Measurements from ENCODE around the gene NLRP5. TPM values are rescaled to one million over a fixed set of nuclear protein-coding genes. Genes with fewer than 3 reads are reported as not detected.

Gene NLRP5
- total RNA-seq, 1 experiment from 2014 or later, result 0.24 TPM

DNA sequence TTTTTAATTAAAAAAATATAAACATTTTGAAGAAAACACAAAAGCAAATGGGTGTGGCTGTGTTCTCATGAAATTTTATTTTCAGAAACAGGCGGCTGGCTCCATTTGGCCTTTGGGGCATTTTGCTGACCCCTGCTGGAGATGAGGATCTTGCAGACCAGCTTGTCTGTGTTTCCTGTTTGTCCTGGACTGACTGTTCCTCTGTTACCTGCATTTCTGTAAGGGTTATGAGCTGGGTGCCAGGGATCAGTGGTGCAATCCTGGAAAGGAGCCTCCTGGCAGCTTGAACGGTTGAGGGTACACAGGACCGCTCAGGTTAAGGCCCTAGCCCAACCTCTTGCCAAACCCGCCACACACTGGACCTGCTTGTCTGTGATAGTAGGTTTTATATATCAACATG lies 84.6 kb downstream of the NLRP5 start:
- DNase-seq (ENCODE audit: low spot score), result no peak

DNA sequence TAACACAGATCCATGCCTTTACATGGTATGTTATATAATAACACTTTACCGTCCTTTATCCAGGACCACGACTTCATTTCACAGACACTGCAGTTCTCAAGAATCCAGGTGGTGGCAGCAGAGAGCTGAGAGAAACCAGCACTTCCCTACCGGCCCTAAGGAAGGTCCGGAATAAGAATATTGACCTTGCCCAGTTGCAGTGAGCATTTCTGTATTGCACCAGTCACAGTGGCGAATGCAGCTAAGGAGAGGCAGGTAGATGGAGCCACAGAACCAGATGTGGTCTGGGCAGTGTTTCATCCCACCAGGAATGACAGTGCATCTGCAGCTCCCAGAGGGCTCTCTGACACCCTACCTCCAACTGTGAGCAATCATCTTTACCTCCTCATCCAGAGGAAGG lies 89.9 kb downstream of the NLRP5 start:
- peak; percentile 68 for DNase-seq (ENCODE audit: low spot score)

DNA sequence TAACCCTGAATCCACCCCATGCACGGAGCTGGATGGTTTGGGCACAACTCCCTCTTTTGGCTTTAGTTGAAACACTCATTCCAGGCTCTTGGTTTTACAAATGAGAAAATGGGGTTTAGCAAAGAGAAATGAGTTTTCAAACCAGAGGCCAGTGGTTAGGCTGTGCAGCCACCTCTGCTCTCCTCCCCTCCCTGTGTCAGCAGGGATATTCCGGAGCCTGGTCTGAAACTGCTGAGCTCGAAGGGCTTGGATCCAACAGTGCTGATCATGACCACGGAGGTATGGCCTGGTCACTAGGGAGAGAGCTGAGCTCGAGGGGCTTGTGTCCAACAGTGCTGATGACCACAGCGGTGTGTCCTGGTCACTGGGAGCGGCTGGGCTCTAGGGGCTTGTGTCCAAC lies 93.0 kb downstream of the NLRP5 start:
- DNase-seq (ENCODE audit: low spot score), result no peak

DNA sequence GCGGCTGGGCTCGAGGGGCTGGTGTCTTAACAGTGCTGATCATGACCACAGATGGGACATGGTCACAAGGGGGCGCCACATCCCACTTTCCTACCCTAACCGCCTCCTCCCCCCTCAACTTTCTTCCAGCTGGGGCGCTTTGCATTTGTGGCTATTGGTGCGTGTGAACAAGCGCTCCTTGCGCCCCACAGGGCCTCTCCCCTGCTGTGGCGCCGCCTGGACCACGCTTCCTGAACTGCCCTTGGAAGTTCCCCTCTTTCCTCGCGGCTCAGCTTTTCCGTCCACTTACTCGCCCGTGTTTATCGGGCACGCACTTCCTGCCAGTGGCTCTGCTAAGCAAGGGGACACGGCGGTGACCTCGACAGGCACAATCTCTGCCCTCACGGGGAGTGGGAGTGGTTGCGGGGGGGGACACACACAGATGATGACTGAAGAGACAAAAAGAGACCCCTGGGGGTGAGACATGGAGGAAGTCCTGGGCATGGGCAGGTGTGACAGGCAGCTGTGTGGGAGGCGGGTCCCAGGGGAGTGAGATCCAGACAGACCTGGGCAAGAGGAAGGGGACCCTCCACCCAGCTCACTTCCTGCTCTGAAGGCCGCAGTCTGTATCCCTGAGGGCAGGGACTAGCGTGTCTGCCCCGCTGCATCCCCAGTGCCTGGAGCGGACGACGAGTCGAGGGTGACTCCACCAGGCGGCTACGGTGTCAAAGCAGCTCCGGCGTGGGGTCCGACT lies 94.3 kb downstream of the NLRP5 start:
- peak; percentile 51 for DNase-seq (ENCODE audit: low spot score)

- no peak for DNase-seq (ENCODE audit: low spot score)
These were observed 97.1 kb downstream of the NLRP5 start for GRCh38 chr19:56083668-56084067.

DNA sequence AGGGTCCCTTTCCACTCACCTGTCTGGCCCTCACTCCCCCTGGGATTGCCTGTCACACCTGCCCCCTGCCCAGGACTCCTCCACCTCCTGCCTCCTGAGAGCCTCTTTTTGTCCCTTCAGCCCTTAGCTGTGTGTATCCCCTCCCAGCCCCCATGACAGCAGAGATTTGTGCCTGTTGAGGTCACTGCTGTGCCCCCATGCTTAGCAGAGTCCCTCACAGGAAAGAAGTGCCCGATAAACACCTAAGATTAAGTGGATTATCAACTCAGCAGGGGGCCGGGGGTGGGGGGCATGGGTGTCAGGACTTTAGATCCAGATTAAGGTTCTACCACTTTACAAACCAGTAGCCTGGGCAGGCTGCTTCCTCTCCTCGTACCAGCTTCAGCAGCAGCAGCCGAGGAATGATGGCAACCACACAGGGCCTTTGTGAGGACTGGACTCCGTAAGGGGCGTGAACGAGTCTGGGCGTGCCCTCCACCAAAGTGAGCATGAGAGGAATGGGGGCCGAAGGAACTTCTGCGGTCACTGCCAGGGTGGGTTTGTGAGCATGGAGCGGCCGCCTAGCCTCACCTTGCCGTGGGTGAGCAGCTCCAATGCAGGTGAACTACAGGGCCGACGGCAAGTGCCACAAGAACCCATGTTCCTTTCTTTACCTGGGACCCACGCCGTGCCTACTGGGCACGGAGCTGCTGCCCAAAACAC lies 98.4 kb downstream of the NLRP5 start:
- DNase-seq (ENCODE audit: low spot score), result no peak

- peak; percentile 46 for DNase-seq (ENCODE audit: low spot score)
These were observed 99.1 kb downstream of the NLRP5 start for GRCh38 chr19:56085571-56086275.

- DNase-seq (ENCODE audit: low spot score), result no peak
These were observed 100.3 kb downstream of the NLRP5 start for GRCh38 chr19:56086671-56087430.

GRCh38 chr19:56087647-56088496 lies 101.3 kb downstream of the NLRP5 start:
- DNase-seq (ENCODE audit: low spot score), result no peak

DNA sequence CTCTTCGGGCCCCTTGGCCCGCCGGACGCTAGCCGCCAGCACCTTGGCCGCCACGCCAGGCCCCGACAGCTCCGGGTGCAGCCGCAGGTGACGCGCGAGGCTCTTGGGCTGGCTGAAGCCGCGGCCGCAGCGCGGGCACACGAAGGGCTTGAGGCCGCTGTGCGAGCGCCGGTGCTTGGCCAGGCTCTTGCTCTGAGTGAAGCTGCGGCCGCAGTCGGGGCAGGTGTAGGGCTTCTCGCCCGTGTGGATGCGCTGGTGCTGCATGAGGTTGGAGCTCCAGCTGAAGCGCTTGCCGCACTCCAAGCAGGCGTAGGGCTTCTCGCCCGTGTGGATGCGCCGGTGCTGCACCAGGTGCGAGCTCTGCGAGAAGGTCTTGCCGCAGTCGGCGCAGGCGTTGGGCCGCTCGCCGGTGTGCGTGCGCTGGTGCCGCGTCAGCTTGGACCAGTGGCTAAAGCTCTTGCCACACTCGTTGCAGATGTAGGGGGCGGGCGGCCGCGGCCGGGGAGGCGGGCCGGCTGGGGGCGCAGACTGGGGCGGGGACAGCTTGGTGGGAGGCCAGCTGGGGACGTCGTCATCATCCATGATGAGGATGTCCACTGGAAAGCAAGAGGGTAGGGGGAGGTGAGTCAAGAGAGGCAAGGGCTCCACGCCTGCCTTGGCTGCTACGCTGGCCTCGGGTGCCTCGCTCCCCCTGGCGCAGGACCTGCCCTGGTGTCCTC lies 102.1 kb downstream of the NLRP5 start:
- DNase-seq (ENCODE audit: low spot score), result no peak

GRCh38 chr19:56089344-56089743 lies 102.8 kb downstream of the NLRP5 start:
- no peak for DNase-seq (ENCODE audit: low spot score)

DNA sequence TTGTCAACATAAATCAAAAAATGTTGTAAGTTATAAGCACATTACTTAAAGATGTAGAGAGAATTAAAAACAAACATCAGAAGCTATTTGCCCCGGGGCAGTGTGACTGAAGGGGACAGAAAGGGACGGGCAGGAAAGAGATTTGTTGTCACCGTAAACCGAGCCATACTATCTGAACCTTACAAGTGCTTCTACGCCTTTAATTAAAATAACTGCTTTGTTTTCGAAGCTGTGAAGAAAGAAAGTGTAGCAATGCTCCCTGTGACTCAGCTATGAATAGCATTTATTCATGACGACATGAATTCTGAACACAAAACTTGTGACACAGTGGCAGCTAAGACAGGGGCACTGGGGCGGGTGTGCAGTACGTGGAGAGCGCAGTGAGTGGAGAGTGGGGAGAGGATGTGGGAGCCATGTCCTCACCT lies 104.5 kb downstream of the NLRP5 start:
- DNase-seq (ENCODE audit: low spot score), result peak; percentile 29

- DNase-seq (ENCODE audit: low spot score), result no peak
These were observed 105.4 kb downstream of the NLRP5 start for GRCh38 chr19:56091751-56092546.

DNA sequence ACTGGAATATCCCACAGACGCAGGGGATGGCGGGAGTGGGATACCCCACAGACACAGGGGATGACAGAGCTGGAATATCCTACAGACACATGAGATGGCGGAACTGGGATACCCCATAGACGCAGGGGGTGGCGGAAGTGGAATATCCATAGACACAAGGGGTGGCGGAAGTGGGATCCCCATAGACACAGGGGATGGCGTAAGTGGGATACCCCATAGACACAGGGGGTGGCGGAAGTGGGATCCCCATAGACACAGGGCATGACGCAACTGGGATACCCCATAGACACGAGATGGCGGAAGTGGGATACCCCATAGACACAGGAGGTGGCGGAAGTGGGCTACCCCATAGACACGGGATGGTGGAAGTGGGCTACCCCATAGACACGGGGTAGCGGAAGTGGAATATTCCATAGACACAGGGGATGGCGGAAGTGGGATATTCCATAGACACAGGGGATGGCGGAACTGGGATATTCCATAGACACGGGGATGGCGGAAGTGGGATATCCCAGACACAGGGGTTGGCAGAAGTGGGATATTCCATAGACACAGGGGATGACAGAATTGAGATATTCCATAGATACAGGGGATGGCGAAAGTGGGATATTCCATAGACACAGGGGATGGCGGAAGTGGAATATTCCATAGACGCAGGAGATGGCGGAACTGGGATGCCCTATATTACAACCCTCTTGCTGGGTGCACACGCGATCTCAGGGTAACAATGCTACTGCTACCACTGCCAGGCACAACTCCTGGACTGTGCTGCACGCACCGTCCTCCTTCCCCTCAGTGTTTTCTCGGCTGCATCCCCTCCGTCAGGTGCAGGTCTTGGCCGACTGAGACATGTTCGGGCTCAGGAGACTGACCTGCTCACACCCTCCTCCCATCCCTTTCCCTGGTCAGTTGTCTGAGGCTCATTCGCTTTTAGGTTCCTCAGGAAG lies 106.4 kb downstream of the NLRP5 start:
- no peak for DNase-seq (ENCODE audit: low spot score)

GRCh38 chr19:56094449-56094848 lies 107.9 kb downstream of the NLRP5 start:
- no peak for DNase-seq (ENCODE audit: low spot score)

GRCh38 chr19:56096665-56097064 lies 110.1 kb downstream of the NLRP5 start:
- no peak for DNase-seq (ENCODE audit: low spot score)

GRCh38 chr19:56097306-56097705 lies 110.7 kb downstream of the NLRP5 start:
- DNase-seq (ENCODE audit: low spot score), result no peak

DNA sequence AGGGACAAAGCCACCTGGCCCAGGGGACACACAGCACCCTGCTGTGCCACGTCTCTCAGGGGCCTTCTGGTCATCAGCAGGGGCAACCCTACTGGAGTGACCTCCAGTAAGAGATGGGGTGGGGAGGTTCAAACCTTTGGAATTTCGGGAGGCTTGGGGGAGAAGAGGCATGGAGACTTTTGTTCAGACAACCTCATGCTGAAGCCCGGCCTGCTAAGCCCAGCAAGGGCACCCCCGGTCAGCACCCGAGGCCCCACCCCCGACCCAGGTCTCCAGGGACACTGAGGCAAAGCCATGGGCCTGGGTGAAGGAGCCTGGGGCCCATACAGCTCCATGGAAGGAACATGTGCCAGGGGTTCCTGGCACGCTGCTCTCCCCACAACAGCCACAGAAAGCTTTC lies 111.2 kb downstream of the NLRP5 start:
- DNase-seq (ENCODE audit: low spot score), result no peak

Measured in A172 (cell line).